GM18499 (cell line): ENCODE measurements around the gene IFITM10.
"Not testable (repeated sequence)": the region's sequence is repeated elsewhere in the genome, so short reads cannot be mapped to it uniquely, and the experiment has no call there.

Experiments used
- ATAC-seq: cut with Tn5 transposase; IDR thresholded peaks from one replicate; pipeline ENCODE4 v1.9.1; 2021; ENCODE audit warnings: moderate number of reproducible peaks; ENCODE audit not compliant: insufficient read depth, unreplicated experiment

The IFITM10 gene

DNA sequence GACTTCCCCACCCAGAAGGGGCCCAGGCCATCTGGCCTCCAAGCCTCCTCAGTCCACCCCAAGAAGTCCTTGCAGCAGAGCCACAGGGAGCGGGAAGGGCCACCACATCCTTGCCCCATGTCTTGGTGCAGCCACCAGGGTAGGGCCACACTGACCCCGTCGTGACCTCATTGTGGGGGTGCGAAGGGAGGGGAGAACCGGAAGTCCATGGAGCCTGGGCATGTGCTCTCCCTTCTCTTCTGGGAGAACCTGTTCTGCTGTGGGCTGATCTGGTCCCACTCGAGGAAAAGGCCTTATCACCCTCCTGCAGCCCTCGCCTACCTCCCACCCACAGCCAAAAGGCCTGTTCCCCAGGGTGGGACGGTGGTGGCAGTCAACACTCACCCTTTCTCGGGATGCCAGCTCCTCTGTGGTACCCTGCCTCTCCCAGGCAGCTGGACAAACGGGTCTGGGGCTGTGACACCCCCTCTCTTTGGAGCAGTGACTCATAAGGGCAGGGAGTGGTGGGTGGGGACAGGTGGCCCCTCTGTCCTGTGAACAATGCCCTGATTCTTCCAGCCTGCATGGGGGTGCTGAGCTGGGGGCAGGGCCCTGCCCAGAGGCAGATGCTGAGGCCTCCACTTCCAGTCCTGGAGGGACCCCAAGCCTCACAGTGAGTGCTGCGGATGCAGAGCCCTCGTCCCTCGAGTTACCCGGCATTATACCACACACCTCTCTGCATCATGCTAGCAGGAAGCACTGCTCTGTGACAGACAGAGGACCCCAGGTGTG, 27.9 kb upstream of the IFITM10 start:
- ATAC-seq, result no peak

DNA sequence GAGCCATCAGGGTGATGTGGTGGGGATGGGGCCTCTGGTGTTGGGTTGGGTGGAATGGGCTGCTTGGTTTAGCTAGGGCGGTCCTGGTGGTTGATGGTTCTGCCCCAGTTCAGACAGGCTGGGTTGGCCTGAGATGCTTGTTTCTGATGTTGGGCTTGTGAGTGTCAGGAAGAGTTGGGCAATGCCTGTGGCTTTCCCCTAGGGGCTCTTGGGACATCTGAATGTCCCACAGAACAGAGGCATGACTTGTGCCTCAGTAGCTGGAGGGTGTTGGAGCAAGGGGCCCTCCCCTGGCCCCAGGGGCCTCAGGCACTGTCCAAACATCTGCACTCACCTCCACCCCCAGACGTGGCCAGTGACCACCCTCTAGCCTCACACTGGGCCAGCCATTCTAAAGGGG, 27.3 kb upstream of the IFITM10 start:
- no peak for ATAC-seq

DNA sequence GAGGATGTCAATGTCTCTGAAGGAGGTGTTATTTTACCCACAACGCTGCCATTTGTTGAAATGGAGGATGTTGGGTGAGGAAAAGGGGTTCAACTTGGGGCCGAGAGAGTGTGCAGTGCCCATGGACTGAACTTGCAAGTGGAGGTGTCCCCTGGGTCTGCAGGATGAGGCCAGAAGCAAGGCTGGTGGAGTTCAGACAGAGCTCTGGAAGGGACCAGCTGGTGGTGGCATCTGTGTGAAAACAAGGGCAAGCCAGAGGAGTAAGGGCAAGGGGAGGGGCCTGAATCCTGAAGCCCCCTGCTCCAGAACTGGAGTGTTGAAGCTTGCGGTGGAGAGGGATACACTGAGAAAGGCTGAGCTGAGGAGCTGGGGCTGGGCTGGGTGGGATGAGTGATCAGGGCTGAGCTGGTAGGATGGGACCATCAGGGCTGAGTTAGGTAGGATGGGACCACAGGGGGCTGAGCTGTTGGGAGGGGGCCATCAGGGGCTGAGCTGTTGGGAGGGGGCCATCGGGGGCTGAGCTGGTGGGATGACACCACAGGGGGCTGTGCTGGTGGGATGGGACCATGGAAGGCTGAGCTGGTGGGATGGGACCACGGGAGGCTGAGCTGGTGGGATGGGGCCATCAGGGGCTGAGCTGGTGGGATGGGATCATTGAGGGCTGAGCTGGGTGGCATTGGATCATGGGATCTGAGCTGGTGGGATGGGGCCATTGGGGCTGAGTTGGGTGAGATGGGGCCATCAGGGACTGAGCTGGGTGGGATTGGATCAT, 26.7 kb upstream of the IFITM10 start:
- no peak for ATAC-seq

DNA sequence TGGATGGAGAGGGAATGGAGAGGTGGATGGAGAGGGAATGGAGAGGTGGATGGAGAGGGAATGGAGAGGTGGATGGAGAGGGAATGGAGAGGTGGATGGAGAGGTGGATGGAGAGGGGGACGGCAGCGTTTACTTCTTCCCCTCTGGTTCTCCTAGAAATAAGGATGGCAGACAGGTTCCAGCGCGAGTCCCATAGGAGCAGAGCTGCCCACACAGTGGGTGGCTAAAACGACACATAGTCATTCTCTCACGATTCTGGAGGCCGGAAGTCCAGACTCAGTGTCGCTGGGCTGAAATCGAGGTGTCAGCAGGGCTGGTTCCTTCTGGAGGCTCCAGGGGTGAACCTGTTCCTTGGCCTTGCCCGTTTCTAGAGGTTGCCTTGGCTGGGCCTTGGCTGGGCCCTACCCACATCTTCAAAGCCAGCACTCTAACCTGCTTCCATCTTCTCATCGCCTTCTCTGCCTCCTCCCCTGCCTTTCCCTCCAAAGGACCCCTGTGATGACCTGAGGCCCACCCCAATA, 26.0 kb upstream of the IFITM10 start:
- no peak for ATAC-seq

DNA sequence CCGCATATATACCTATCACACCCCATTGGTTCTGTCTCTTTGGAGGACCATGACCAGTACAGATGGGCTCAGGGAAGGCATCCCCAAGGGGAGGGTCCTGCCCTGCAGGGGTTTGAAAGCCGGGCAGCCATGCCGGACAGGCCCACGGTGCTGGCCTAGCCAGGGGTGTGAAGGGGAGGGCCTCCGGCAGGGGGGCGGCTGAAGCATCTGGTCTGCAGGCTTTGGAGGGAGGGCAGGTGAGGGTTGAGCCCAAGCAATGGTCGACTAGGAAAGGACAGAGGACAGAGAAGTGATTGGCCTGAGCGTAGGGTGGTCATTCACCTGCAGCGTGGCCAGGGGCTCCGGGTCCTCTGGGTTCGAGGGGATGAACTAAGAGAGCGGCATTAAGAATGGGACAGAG, 24.5 kb upstream of the IFITM10 start:
- ATAC-seq, result no peak

DNA sequence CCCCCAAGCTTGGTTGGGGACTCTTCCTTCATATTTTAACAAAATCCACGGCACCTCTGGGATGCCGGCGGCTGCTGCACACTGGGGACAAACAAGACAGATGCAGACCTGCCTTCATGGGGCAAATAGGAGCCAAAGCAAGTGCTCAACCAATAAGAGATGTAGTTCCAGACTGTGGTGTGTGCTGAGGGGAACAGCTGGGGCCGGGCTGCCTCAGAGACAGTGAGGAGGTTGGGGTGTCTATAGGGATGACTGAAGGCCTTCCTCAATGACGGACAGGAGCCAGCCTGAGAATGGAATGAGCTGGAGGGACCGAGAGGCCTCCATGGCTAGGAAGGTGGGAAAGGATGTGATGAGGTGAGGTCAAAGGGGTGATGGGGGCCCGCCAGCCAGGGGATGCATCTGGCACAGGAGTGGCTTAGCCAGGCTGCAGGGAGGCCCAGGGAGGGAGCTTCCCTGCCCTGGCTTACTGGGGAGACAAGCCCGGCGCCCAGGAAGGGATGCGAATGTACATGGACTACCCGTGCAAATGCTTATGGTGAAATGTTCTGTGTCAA, 23.7 kb upstream of the IFITM10 start:
- ATAC-seq, result no peak

DNA sequence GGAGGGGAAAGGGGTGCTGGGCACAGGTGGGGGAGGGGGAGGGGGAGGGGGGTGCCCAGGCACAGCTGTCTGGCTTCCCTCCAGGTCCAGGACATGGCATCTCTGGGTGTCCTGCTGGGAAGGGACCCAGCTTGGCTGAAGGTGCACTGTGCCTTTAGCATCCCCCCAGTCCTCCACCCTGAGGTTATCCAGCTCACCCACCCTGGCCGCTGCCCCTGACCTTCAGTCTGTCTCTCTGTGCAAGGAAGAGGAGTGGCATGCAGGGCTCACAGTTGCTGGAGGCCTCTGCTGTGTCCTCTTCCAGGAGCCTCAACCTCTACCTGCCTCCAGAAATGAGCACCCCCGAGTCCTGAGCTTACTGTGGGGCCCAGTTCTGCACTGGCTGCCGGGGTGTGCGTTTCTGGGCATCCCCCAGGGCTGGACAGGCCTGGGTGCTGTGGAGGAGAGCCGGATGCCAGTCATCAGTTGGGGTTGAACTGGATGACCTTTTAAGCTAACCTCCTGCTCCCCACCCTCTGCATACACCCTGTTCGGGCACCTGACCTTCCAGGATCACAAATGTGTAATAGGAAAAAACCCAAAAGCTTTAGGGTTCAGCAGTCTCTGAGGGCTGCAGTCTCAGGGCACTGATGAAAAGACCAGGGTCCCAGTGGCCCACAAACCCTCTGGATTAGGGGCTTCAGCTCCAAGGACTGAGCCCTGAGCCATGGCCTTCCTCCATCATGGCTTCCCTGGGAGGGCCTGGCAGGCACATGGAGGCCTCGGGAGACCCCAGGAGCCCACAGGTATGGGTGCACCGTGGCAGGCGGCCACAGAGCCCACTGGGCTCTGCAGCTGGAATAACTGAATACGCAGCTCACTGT, 23.0 kb upstream of the IFITM10 start:
- ATAC-seq, result no peak

DNA sequence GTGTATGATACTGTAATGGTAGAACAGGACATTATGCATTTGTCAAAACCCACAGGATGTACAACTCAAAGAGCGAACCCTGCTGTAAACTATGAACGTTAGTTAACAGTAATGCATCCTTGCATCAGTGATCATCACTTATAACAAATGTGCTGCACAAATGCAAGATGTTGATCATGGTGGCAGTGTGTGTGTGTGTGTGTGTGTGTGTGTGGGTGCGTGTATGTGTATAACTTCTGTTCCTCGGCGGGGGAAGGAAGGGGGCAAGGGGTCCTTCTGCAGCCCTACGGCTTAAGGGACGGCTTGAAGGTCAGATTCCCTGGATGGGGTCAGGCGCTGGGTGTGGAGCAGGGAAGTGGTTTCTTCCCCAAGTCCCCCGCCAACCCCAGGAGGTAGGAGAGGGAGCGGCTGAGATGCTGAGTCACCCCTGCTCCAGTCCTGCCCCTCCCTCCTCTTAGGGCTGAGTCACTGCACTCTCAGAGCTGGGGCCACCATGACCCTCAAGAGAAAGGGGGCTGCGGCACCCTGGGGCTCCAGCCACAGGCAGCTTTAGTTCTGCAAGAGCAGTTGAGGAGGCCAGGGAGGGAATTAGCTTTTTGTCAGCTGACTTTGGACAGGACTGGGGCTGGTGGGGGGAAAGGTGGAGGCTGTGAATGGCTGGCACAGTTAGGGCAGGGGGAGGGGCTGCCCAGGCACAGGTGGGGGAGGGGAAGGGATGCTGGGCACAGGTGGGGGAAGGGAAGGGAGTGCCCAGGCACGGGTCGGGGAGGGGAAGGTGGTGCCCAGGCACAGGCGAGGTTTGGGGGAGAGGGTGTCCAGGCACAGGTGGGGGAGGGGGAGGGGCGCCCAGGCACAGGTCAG, 22.1 kb upstream of the IFITM10 start:
- no peak for ATAC-seq

DNA sequence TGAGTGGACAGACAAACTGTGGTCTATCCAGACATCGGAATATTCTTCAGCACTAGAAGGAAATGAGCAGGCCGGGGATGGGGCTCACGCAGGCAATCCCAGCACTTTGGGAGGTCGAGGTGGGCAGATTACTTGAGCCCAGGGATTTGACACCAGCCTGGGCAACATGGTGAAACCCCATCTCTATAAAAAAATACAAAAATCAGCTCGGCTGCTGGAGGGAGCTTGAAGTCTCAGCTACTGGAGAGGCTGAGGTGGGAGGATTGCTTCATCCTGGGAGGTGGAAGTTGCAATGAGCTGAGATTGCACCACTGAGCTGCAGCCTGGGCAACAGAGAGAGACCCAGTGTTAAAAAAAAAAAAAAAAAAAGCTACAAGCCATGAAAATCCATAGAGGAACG, 21.3 kb upstream of the IFITM10 start:
- ATAC-seq, result no peak

DNA sequence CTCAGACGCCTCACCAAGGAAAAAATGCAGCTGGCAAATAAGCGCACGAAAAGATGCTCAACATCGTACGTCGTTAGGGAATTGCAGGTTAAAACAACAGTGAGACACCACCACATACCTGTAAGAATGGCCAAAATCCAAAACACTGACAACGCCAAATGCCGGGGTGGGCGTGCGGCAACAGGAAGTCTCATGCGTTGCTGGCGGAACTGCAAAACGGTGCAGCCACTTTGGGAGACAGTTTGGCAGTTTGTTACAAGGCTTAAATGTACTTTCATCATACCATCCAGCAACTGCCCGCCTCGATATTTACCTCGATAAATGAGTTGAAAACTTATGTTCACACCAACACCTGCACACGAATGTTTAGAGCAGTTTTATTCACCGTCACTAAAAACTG, 20.9 kb upstream of the IFITM10 start:
- no peak for ATAC-seq

DNA sequence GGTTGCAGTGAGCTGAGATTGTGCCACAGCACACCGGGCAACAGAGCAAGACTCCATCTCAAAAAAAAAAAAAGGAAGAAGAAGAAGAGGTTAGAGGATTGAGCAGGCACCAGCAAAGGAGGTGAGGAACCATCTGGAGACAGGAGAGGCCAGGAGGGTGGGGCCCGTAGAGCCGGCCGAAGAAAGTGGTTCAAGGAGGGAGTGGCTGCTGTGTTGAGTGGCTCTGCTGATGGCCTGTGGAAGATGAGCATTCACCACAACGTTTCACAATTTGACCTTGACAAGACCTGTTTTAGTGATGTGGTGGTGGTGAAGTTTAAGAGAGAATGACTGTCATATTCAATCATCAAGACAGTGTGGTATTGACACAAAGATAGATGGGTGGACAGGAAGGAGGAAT, 20.1 kb upstream of the IFITM10 start:
- ATAC-seq, result no peak

DNA sequence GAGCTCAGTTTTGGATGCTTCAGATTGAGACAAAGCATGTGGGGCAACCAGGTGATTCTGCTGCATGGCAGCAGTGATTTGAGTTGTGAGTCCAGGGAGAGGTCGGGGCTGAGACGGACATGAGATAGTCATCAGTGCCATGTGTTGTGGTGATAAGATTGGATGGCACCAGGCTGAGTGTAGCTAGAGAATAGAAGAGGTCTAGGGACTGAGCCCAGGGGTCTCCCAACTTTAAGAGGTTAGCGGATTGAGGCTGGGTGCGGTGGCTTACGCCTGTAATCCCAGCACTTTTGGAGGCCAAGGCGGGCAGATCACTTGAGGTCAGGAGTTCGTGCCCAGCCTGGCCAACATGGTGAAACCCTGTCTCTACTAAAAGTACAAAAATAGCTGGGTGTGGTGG, 19.7 kb upstream of the IFITM10 start:
- no peak for ATAC-seq

DNA sequence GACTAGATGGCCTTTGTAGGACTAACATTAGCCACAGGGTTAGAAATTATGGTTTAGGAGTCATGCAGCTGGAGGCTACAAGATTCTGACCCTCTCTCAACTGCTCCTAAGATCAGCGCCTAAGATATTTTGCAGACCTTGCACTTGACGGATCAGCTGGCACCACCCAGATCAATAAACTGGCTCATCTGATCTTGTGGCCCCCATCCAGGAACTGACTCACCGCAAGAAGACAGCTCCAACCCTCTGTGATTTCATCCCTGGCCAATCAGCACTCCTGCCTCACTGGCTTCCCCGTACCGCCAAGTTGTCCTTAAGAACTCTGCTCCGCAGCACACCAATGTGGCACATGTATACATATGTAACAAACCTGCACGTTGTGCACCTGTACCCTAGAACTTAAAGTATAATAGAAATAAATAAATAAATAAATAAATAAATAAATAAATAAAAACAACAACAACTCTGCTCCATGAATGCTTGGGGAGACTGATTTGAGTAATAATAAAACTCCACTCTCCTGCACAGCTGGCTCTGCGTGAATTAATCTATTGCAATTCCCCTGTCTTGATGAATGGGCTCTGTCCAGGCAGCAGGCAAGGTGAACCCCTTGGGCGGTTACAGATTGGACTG, 19.0 kb upstream of the IFITM10 start:
- ATAC-seq, result not testable (repeated sequence)

DNA sequence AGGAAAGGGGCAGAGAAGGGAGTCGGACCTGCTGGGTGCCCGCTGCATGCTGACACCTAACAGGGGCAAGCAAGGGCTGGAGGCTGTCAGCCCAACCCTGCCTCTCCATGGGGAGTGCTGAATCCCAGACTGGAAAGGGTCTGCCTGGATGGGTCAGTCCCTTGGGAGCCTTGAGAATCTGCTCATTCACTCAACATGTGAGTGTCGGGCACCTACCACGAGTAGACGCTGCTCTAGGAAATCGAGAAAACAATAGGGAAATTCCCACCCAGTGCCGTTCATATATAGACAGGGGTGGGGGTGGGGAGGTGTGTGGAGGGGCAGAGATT, 17.7 kb upstream of the IFITM10 start:
- ATAC-seq, result no peak

DNA sequence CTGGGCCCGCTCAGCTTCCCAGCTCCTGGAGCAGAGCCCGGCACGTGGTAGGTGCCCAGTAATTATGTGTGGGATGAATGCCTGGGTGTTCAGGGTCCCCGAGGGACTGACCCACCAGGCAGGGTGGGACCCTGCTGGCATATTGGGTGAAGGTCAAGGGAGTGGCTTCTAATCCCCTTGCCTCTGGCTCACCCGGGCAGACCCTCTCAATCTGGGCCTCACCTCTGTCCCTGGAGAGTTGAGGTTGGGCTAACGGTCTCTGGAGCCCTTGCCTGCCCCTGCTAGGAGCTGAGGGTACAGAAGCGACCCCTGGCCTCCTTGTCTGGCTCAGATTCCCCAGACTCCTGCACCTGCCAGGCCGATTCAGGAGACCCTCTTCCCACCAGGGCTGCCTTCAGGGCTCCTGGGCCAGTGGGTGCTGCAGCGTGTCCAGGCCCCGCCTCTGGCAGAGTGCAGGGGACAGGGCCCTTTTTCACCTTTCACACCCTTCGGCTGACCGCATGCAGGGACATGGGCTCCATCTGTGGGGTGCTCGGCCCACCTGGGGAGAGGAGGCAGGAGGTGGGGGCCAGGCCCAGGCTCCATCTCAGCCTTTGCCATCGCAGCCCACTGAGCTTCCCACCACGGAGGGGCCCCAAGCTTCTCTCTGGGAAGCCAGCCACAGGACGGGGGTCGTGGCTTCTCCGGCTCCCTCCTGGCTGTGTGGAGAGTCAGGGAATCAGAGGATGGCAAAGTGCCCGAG, 17.2 kb upstream of the IFITM10 start:
- ATAC-seq, result no peak

DNA sequence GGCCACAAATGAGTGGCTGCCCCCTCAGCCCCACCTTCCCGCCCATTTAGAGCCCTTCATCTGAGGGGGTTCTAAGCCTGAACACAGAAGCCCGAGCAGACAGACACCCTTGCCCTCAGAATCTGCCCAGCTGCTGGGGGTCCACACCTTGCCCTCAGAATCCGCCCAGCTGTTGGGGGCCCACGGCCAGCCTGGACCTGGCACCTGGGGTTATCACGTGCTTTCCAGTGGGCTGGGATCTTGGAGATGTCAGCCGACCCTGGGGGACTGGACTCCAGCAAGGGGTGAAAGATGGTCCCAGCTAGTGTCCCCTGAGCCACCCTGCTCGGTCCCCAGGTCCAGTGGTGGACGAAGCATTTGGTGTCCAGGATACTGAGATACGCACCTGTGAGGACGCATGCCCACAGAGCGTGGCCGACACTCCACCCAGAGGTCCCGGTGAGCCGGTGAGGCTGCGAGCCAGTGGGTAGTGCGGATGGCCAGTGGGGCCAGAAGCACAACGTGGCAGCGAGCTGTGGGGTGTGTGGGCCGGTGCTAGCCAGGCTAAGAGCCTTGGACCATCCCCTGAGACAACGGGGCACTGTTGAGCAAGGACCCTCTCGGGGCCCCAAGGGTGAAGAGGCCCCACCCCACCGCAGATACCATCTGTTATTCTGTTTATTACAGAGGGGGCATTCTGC, 16.5 kb upstream of the IFITM10 start:
- no peak for ATAC-seq

DNA sequence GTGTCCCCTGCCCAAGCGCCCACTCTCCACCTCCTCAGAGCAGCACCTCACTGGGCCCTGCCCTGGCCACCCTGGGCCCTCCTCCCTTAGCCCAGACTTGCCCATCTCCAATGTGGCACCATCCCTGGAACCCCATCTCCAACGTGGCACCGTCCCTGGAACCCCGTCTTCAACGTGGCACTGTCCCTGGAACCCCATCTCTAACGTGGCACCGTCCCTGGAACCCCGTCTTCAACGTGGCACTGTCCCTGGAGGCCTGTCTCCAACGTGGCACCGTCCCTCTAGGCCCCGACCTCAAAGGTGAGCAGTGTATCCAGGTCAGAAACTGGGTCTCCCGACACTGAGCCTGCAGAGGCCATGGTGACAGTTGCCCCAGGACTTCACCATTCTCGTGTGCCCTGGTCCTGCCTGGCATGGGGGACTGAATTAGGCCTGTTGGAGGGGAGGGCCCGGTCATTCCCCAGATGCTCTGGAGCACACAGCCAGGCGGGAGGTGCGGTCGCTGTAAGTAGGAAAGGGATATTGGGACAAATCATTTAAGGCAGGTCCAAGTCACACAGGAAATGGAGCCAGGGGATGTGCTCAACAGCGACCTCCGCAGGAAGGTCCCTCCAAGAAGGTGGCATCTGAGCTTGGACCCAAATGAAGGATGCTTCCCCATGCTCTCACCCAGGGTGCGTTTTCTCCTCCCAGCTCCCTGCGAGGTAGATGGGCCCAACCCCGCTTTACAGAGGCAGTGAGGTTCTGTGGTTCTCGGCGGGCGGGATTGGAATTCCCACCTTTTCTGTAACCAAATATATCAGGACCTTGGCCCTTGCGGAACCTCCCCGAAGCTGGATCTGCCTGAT, 15.7 kb upstream of the IFITM10 start:
- ATAC-seq, result no peak
